Naive B cell (primary cell): ENCODE measurements around the gene RND2. TPM values are rescaled to one million over a fixed set of nuclear protein-coding genes. Genes with fewer than 3 reads are reported as not detected.
"Not testable (repeated sequence)": the region's sequence is repeated elsewhere in the genome, so short reads cannot be mapped to it uniquely, and the experiment has no call there.

Source experiments
- ATAC-seq, 2 donors: fragments of 150-1000 bp; cut with Tn5 transposase; 2 replicates each; pipeline ENCODE4 v1.10.0; 2021; ENCODE audit warnings: low read depth in 2 of 2, mild to moderate bottlenecking in 2 of 2, moderate library complexity in 2 of 2
- DNase-seq: peaks from one replicate; pipeline ENCODE4 v3.0.0; 2022
- H3K27ac Mint-ChIP-seq, 6 donors: one replicate each; pipeline ENCODE4 v1.8.0; 2020 to 2022; ENCODE audit warnings: mild to moderate bottlenecking in 6 of 6, mixed read lengths in 6 of 6, moderate library complexity in 5 of 6, inconsistent platforms in 2 of 6
- H3K27me3 Mint-ChIP-seq, 3 donors: one replicate each; pipeline ENCODE4 v1.8.0; 2021 to 2022; ENCODE audit warnings: mixed read lengths in 3 of 3, mild to moderate bottlenecking in 1 of 3
- H3K36me3 Mint-ChIP-seq, 2 donors: one replicate each; pipeline ENCODE4 v1.8.0; 2020 to 2022; ENCODE audit warnings: mixed read lengths in 2 of 2, inconsistent platforms in 1 of 2, mild to moderate bottlenecking in 1 of 2
- H3K4me1 Mint-ChIP-seq, 3 donors: one replicate each; pipeline ENCODE4 v1.8.0; 2020 to 2022; ENCODE audit warnings: mixed read lengths in 3 of 3, inconsistent platforms in 1 of 3, mild to moderate bottlenecking in 1 of 3, moderate library complexity in 1 of 3
- H3K4me3 Mint-ChIP-seq, 8 donors: one replicate each; pipeline ENCODE4 v1.8.0; 2020 to 2022; ENCODE audit warnings: mild to moderate bottlenecking in 8 of 8, mixed read lengths in 8 of 8, moderate library complexity in 8 of 8, inconsistent platforms in 2 of 8
- H3K9me3 Mint-ChIP-seq, 7 donors: one replicate each; pipeline ENCODE4 v1.8.0; 2020 to 2022; ENCODE audit warnings: mixed read lengths in 7 of 7, mild to moderate bottlenecking in 5 of 7, inconsistent platforms in 2 of 7, moderate library complexity in 1 of 7
- polyA plus RNA-seq, 6 donors: library from polyadenylated mRNA; unstranded; fragments of 300-500 nt; fragmentation: Illumina TruSeq; gene quantifications; one replicate each; pipeline ENCODE4 v1.2.3, GENCODE V29; 2021; ENCODE audit warnings: low read depth in 6 of 6

The RND2 gene
- polyA plus RNA-seq, 6 donors from 2014 or later, result 0.11 to 0.30 (median 0.22) TPM; not detected in 1

- Mint-ChIP-seq H3K27me3 (no peaks in the 10 kb centered on the region), H3K9me3 (no peaks in the 10 kb centered on the region), H3K36me3 (peaks cover 0 to 12% of the 10 kb centered on the region in 2 donors), H3K27ac (peak overlapping the region in 1 of 6 donors; percentile 11), H3K4me1 (peaks cover 19 to 40% (median 34%) of the 10 kb centered on the region in 3 donors), H3K4me3 (no peak overlapping the region)
- DNase-seq (no peak), ATAC-seq (no peak)
Observed at GRCh38 chr17:42992872-42993271, 32.2 kb upstream of the RND2 start.

GRCh38 chr17:42993913-42994312, 31.1 kb upstream of the RND2 start:
- Mint-ChIP-seq H3K36me3 (peaks cover 0 to 12% of the 10 kb centered on the region in 2 donors), H3K4me1 (peaks cover 26 to 49% (median 42%) of the 10 kb centered on the region in 3 donors), H3K27ac (peak overlapping the region in 1 of 6 donors; percentile 63)
- H3K4me3 Mint-ChIP-seq, H3K9me3 Mint-ChIP-seq, ATAC-seq, DNase-seq, H3K27me3 Mint-ChIP-seq: not testable (repeated sequence)

GRCh38 chr17:42997390-42997983, 27.5 kb upstream of the RND2 start:
- ATAC-seq, result no peak
- Mint-ChIP-seq H3K9me3 (peaks cover 0 to 1% (median 0%) of the 10 kb centered on the region in 7 donors), H3K4me1 (peaks cover 29 to 47% (median 37%) of the 10 kb centered on the region in 3 donors), H3K27ac (peak overlapping the region; percentile 96 to 98 (median 98)), H3K27me3 (no peaks in the 10 kb centered on the region), H3K4me3 (peak overlapping the region; percentile 89 to 98 (median 92)), H3K36me3 (no peaks in the 10 kb centered on the region)
- DNase-seq, result no peak

- Mint-ChIP-seq H3K4me1 (peaks cover 29 to 43% (median 37%) of the 10 kb centered on the region in 3 donors), H3K4me3 (peak within 1 kb of the TSS; percentile 89 to 98 (median 92)), H3K36me3 (no peaks in the 10 kb centered on the region), H3K27me3 (no peaks in the 10 kb centered on the region), H3K27ac (peak within 1 kb of the TSS; percentile 96 to 98 (median 98)), H3K9me3 (peaks cover 0 to 1% (median 0%) of the 10 kb centered on the region in 7 donors)
- ATAC-seq, result peak; percentile 92 to 93
- peak; percentile 97 for DNase-seq
Observed at GRCh38 chr17:42997984-42998938, 26.8 kb upstream of the RND2 start, which contains the start of gene RPL27. RPL27 (plus strand) TSS chr17:42998419; CDS start chr17:42998751, 332 bp downstream.

- ATAC-seq, result no peak
- Mint-ChIP-seq H3K9me3 (peaks cover 0 to 1% (median 0%) of the 10 kb centered on the region in 7 donors), H3K4me3 (peak overlapping the region; percentile 89 to 98 (median 92)), H3K27ac (peak overlapping the region; percentile 96 to 98 (median 98)), H3K4me1 (peaks cover 29 to 43% (median 37%) of the 10 kb centered on the region in 3 donors), H3K27me3 (no peaks in the 10 kb centered on the region), H3K36me3 (no peaks in the 10 kb centered on the region)
- DNase-seq, result no peak
Observed at GRCh38 chr17:42999003-42999525, 26.0 kb upstream of the RND2 start.

- not testable (repeated sequence) for ATAC-seq, H3K9me3 Mint-ChIP-seq, H3K36me3 Mint-ChIP-seq, DNase-seq, H3K27me3 Mint-ChIP-seq
- Mint-ChIP-seq H3K27ac (peak overlapping the region in 3 of 6 donors; percentile 41 to 66 (median 61)), H3K4me3 (peak overlapping the region in 1 of 8 donors; percentile 36), H3K4me1 (peaks cover 19 to 36% (median 25%) of the 10 kb centered on the region in 3 donors)
Observed at GRCh38 chr17:43000894-43001293, 24.1 kb upstream of the RND2 start.

- Mint-ChIP-seq H3K4me1 (peaks cover 17 to 40% (median 20%) of the 10 kb centered on the region in 3 donors), H3K4me3 (peak overlapping the region in 1 of 8 donors; percentile 29), H3K27me3 (no peaks in the 10 kb centered on the region), H3K27ac (peak overlapping the region in 3 of 6 donors; percentile 38 to 89 (median 56)), H3K36me3 (no peaks in the 10 kb centered on the region), H3K9me3 (peaks cover 0 to under 1% (median 0%) of the 10 kb centered on the region in 7 donors)
- ATAC-seq (no peak), DNase-seq (no peak)
Observed at GRCh38 chr17:43003542-43004172, 21.4 kb upstream of the RND2 start.

GRCh38 chr17:43006639-43007551, 18.1 kb upstream of the RND2 start, which contains the start of gene IFI35:
IFI35 (plus strand) TSS chr17:43006784; CDS start chr17:43006948, 164 bp downstream.
- Mint-ChIP-seq H3K36me3 (no peaks in the 10 kb centered on the region), H3K27ac (peak within 1 kb of the TSS; percentile 98 to 99 (median 99)), H3K4me1 (peaks cover 11 to 35% (median 12%) of the 10 kb centered on the region in 3 donors), H3K27me3 (no peaks in the 10 kb centered on the region), H3K4me3 (peak within 1 kb of the TSS; percentile 97 to 100 (median 99)), H3K9me3 (no peaks in the 10 kb centered on the region)
- DNase-seq, result peak; percentile 86
- ATAC-seq, result peak; percentile 99 to 100

- Mint-ChIP-seq H3K27me3 (no peaks in the 10 kb centered on the region), H3K4me3 (peak overlapping the region in 1 of 8 donors; percentile 64), H3K27ac (peak overlapping the region in 2 of 6 donors; percentile 18 to 60), H3K9me3 (no peaks in the 10 kb centered on the region), H3K4me1 (peaks cover 17 to 36% (median 19%) of the 10 kb centered on the region in 3 donors), H3K36me3 (peaks cover 10 to 19% of the 10 kb centered on the region in 2 donors)
- ATAC-seq, result no peak
- DNase-seq, result no peak
Observed at GRCh38 chr17:43010667-43011308, 14.2 kb upstream of the RND2 start.

GRCh38 chr17:43011728-43012472, 13.1 kb upstream of the RND2 start:
- H3K9me3 Mint-ChIP-seq, result no peaks in the 10 kb centered on the region
- no peaks in the 10 kb centered on the region for H3K27me3 Mint-ChIP-seq
- H3K4me3 Mint-ChIP-seq, result peak overlapping the region in 1 of 8 donors; percentile 45
- peaks cover 10 to 19% of the 10 kb centered on the region in 2 donors for H3K36me3 Mint-ChIP-seq
- no peak for DNase-seq
- no peak for ATAC-seq
- no peak overlapping the region for H3K27ac Mint-ChIP-seq
- H3K4me1 Mint-ChIP-seq, result peaks cover 12 to 26% (median 14%) of the 10 kb centered on the region in 3 donors

- Mint-ChIP-seq H3K9me3 (no peaks in the 10 kb centered on the region), H3K4me1 (peaks cover 11 to 14% (median 14%) of the 10 kb centered on the region in 3 donors), H3K36me3 (peaks cover 10 to 19% of the 10 kb centered on the region in 2 donors), H3K27ac (peak overlapping the region in 4 of 6 donors; percentile 9 to 47 (median 12)), H3K4me3 (peak overlapping the region in 1 of 8 donors; percentile 74), H3K27me3 (no peaks in the 10 kb centered on the region)
- DNase-seq, result no peak
- ATAC-seq, result no peak
Observed at GRCh38 chr17:43013296-43013695, 11.7 kb upstream of the RND2 start.
